NCI-H2171 treated with DMSO at 0.1 percent for 48 hours (cell line): ENCODE results near the gene AP3B1.
A peak's percentile ranks its signal among the peaks of the same experiment; 100 is the strongest.

Experiments used
- DNase-seq: peaks from one replicate; lab custom pipeline; 2025; lab: John Stamatoyannopoulos, UW

Gene AP3B1

DNA sequence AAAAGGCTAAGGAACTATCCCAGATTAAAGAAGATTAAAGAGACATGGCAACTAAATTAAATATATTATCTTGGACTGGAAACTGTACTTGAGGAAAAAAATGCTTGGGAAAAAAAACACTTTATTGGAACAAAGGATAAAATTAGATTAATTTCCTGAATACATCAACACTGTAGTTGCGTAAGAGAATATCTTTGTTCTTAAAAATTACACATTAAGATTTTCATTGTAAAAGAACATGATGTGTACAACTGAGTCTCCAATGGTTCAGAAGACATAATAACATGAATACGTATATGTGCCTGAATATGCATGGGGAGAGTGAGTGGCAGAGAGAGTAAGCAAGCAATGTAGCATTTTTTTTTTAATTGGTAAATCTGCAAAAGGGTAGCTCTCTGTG lies 2.8 kb downstream of the AP3B1 start:
- no peak for DNase-seq

GRCh38 chr5:78289911-78290310 lies 4.6 kb downstream of the AP3B1 start:
- no peak for DNase-seq

- no peak for DNase-seq
Measured at GRCh38 chr5:78288246-78288645, 6.3 kb downstream of the AP3B1 start.

DNA sequence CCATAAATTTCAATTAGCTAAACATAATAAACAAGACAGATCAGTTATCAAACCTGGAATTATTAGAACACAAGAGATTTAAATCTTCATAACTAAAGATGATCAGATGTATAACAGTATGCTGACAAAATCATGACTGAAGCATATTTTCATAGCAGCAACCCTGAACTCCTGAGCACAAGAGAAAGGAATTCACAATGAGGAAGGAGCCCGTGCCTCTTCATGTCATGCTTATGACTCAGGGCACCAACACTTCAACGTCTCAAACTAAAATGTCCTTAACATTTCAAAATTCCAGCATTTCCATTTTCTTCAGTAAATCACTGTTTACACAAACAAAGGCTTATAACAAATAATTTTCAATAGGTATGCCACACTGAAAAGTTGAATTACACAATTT lies 6.7 kb downstream of the AP3B1 start:
- no peak for DNase-seq

GRCh38 chr5:78287169-78287568 lies 7.3 kb downstream of the AP3B1 start:
- DNase-seq: no peak

DNA sequence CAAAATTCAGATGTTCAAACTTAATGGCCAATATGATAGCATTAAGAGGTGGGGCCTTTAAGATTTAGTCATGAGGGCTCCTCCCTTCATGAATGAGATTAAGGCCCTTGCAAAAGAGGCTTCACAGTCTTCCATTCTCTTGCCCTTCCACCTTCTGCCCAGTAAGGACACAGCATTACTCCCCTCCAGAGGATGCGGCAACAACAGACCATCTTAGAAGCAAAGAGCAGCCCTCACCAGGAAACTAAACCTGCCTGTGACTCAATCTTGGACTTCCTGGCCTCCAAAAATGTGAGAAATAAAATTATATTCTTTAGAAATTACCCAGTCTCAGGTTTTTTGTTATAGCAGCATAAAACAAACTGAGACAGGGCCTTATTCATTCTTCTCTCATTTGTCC lies 8.2 kb downstream of the AP3B1 start:
- DNase-seq: no peak

GRCh38 chr5:78283802-78284201 lies 10.7 kb downstream of the AP3B1 start:
- DNase-seq: no peak

- no peak for DNase-seq
Measured at GRCh38 chr5:78283105-78283504, 11.4 kb downstream of the AP3B1 start.

DNA sequence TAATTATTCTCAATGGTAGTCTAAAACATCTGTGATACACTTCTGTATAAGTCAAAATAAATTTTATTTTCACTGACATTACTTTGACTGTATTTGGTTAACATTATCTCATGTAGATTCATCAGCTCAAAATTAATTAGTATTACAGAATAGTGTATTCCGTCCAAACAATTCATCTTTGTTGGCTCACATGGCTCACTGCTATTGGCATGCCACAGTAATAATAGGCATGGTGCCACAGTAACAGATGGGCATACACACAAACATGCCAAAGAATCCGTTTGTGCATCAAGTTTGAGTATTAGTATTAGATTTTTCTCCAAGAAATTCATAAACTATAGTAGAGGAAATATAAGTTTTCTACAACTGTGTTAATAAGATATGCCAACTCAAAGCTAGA lies 14.2 kb downstream of the AP3B1 start:
- DNase-seq: peak; percentile 16

- DNase-seq: no peak
Measured at GRCh38 chr5:78279194-78279593, 15.3 kb downstream of the AP3B1 start.

DNA sequence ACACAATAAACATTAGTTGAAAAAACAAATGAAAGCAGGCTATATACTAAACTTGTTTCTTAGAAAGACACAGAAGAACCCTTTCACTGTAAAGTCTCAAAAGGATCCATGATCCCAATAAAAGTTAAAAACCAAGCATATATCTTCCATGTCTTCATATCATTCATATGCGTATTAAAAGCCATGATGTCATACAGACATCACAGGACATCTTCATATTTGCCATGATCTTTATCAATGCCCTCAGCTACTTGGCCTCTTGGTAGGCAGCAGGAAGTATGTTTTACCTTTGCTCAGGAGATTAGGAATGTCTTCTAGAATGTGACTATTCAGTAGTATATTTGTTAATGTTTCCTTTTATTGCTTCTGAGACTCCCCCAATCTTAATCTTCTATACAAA lies 16.8 kb downstream of the AP3B1 start:
- no peak for DNase-seq

DNA sequence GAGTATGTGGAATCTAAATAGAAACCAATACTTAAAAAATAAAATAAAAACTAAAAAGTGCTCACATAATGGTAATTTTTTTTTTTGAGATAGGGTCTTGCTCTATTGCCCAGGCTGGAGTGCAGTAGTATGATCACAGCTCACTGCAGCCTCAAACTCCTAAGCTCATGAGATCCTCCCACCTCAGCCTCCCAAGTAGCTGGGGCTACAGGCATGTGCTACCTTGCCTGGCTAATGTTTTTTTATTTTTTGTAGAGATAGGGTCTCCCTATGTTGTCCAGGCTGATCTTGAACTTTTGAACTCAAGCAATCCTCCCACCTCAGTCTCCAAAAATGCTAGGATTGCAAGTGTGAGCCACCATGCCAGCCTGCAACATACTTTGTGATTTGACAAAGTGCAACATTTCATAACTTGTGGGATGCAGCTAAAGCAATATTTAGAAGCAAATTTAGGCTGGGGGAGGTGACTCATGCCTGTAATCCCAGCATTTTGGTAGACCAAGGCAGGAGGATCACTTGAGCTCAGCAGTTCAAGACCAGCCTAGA lies 18.4 kb downstream of the AP3B1 start:
- DNase-seq: no peak

DNA sequence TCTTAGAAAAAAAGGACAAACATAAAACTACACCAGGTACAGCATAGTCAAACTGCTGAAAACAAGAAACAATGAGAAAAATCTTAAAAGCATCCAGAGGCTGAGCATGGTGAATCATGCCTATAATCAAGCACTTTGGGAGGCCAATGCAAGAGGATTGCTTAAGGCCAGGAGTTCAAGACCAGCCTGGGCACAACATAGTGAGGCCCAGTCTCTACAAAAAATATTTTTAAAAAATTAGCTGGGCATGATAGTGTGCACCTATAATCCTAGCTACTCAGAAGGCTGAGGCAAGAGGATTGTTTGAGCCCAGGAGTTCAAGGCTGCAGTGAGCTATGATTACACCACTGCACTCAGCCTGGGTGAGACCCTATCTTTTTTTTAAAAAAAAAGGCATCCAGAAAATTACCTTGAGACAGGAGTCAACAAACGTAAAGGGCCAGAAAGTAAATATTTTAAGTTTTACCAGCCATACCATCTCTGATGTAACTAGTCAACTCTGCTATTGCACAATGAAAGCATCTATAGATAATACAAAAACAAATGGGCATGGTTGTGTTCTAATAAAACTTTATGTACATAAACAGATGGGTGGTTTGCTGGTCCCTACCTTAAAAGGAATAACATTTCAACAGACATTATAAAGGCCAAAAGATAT lies 19.8 kb downstream of the AP3B1 start:
- no peak for DNase-seq

GRCh38 chr5:78273436-78273835 lies 21.1 kb downstream of the AP3B1 start:
- no peak for DNase-seq

DNA sequence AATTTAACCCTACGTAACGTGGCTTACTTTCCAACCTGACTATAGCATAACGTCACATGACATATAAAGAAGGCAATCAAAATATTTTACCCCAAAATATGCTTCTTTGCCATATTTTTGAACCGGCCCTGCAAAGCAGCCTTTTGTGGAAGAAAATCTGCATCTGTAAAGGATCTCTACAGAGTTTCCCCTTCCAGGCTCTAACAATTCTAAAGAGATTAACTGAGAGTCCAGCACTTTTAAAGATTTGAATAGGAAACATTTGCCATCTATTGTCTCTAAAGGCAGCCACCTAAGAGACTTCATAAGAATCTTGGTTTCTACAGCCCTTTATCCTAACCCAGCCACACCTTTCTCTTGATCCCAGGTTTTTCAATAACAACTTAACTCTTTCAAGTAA lies 22.7 kb downstream of the AP3B1 start:
- DNase-seq: no peak

DNA sequence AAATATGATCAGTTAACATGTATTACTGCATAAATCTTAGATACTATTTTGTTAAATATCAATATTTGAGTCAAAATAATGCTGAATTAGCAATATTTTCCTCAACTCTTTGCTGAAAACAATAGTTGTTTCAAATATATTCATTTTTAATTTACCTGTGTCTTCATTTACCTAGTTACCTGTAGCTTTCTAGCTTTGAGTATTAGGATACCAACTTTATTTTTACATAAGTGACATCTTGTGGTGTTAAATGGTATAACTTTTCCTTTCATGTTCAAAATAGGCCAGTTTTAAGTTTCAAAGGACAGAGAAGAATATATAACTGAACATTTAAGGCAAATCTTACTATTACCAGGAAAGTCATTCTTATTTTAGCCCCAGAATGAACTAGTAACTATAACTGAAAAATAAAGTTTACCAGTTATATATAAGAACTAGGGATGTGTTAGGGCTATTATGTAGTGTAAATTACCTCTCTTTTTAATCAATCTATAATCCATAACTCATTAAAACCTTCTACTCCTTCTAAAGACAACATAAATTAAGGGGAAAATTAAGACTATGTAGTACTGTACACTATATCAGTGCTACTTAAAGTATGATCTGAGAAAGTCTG lies 25.3 kb downstream of the AP3B1 start:
- DNase-seq: no peak

GRCh38 chr5:78268356-78268755 lies 26.1 kb downstream of the AP3B1 start:
- no peak for DNase-seq

DNA sequence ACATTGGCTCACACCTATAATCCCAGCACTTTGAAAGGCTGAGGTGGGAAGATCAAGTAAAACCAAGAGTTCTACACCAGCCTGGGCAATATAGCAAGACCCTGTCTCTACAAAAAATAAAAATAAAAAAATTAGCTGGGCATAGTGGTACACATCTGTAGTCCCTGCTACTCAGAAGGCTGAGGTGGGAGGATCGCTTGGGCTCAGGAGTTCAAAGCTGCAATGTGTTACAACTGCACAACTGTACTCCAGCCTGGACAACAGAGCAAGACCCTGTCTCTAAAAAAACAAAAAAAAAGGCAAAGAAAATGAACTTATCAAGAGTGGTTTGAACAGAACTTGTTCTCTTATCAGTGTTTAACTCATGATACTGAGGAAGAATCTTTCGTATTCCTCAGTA lies 29.3 kb downstream of the AP3B1 start:
- DNase-seq: no peak

DNA sequence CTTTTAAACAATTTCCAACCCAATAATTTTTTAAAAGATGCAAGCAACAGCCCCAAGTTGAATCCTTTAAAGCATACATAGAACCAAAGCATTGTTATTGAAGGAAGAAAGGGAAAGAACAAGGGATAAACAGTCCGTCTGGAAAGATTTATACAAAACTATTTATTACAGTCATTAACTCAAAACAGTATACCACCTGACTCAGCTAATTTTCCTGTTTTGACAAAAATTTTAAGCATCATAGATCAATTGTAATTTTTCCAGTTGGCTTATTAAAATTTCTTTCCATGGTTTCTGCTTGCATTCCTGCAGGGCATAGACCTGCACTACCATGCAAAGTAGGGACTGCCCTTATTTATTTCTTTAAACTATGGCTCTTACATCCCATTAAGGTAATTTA lies 29.9 kb downstream of the AP3B1 start:
- DNase-seq: no peak

DNA sequence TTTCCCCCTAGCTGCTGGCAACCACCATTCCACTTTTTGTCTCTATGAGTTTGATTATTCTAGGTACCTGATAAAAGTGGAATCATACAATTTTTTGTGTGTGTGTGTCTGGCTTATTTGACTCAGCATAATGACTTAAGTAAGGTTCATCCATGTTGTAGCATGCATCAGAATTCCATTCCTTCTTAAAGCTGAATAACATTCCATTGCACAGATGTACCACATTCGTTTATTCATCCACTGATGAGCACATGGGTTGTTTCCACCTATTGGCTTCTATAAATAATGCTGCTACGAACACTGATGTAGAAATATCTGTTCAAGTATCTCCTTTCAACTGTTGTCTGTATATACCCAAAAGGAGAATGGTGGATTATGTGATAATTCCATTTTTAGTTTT lies 33.7 kb downstream of the AP3B1 start:
- DNase-seq: no peak

DNA sequence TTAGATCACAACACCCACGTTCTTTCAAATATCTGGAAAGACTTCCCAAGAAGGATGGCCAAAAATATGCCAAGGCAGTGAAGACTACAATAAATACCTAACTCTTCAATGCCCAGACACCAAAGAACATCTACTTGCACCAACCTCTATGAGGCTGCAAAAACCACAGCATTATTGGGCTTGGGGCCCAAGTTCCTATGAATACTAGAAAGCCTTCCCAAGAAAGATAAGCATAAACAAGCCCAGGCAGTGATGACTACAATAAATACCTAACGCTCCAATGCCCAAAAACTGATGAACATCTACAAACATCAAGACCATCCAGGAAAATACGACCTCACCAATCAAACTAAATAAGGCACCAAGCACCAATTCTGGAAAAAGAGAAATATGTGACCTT lies 41.3 kb downstream of the AP3B1 start:
- DNase-seq: no peak

GRCh38 chr5:78252715-78253114 lies 41.8 kb downstream of the AP3B1 start:
- no peak for DNase-seq

DNA sequence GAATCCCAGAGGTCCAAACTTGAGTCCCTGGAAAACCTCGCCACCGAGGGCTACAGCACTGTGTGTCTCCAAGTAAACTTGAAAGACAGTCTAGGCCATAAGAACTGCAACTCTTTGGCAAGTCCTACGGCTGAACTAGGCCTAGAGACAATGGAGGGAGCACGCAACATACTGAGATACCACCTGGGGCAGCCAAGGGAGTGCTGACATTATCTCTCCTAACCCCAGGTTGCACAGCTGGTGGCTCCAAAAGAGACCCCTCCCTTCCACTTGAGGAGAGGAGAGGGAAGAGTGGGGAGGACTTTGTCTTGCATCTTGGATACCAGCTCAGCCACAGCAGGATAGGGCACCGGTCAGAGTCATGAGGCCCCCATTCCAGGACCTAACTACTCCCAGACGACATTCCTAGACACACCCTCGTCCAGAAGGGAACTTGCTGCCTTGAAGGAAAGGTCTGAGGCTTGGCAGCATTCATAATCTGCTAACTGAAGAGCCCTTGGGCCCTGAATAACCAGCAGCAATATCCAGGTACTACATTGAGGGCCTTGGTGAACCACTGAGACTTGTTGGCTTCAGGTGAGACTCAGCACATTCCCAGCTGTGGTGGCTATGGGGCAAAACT lies 42.7 kb downstream of the AP3B1 start:
- no peak for DNase-seq

DNA sequence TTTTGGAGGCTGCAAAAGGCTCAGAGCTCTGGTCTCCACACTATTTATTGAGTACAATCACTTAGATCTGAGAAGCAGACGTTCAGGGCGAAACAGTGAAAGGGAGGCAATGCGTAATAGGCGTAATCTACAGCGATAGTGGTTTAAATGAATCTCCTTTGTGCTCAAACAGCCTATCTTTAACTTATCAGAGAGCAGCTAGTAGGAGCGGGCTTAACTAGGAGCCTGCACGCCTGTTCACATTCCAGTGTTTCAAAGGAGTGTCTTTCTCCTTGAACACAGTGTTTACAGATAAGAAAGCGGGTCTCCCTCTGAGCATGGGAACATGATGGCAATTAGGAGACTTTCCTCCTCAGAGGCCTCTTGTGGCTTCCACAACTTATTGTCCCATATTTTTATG lies 49.4 kb downstream of the AP3B1 start:
- no peak for DNase-seq
